ENCODE measurements around the gene THSD7A. TPM values are rescaled to one million over a fixed set of nuclear protein-coding genes. Genes with fewer than 3 reads are reported as not detected.

THSD7A gene
- total and polyA plus RNA-seq, 2 of the 8 experiments (the other 6 are each of a cell fraction or from before 2014, with no cell fraction given): 0.44 to 1.2 TPM

DNA sequence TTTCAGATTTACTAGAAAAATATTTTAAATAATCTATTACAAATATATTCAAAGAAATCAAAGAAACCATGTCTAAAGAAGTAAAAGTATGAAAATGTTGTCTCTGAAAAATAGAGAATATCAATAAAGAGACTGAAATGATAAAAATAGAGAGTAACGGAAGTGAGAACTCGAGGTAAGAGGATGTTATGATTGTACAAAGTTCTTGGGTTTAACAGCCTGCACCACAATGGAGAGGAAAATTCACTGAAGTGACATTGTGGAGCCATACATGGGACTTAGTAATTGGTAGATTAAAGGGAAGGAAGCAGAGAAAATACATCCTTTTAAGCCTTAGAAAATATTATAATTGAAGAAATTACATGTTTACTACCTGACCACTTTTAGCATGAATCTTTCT, 77.9 kb downstream of the THSD7A start:
- 83 to 100% methylated on average over 2 of the region's 2 CpGs for WGBS, 2 experiments (ENCODE audit: extremely low coverage in 1 of 2, insufficient coverage in 1 of 2, insufficient read length in 1 of 2, insufficient replicate concordance in 2 of 2, low coverage in 1 of 2, low lambda C conversion rate in 2 of 2, missing lambda C conversion rate in 1 of 2)
- Histone ChIP-seq H4K5ac (ENCODE audit: insufficient read length, low read depth, low read length) (no peak overlapping the region), H2AK5ac (ENCODE audit: low read depth, low read length) (no peak overlapping the region), H2BK120ac (replicated peaks; ENCODE audit: low read depth, low read length) (no peak overlapping the region), H3K36me3 (ENCODE audit: control insufficient read depth in 2 of 4, insufficient read depth in 4 of 4, low read length in 3 of 4) (no peaks in the 10 kb centered on the region), H3K14ac (ENCODE audit: insufficient read length) (no peak overlapping the region), H2BK5ac (ENCODE audit: low read depth, low read length) (no peak overlapping the region), H2BK15ac (ENCODE audit: low read length) (no peak overlapping the region), H3K23ac (ENCODE audit: insufficient read length) (no peak overlapping the region), H3K9ac (replicated peaks in 1 of 4; ENCODE audit: extremely low read depth in 1 of 4, low read depth in 3 of 4, low read length in 3 of 4) (no peak overlapping the region), H3K27ac (ENCODE audit: low read depth, low read length) (no peak overlapping the region), H3K4me3 (ENCODE audit: extremely low read depth in 1 of 4, insufficient read depth in 2 of 4, low read depth in 3 of 4, low read length in 4 of 4) (no peak overlapping the region), H3K4me2 (ENCODE audit: insufficient read depth in 1 of 2, low read depth in 2 of 2, low read length in 2 of 2) (no peak overlapping the region), H2AFZ (ENCODE audit: low read length) (no peak overlapping the region), H4K20me1 (replicated peaks in 1 of 2; ENCODE audit: control insufficient read depth in 1 of 2, insufficient read depth in 2 of 2, low read length in 2 of 2) (no peaks in the 10 kb centered on the region), H3K4ac (replicated peaks; ENCODE audit: insufficient read length, low read depth, low read length) (no peak overlapping the region), H3K4me1 (replicated peaks in 1 of 4; ENCODE audit: control insufficient read depth in 3 of 4, insufficient read depth in 4 of 4, low read length in 3 of 4) (no peaks in the 10 kb centered on the region; a peak in 1 of 7 replicates), H3K79me2 (ENCODE audit: control insufficient read depth in 1 of 2, insufficient read depth in 2 of 2, low read length in 2 of 2) (no peaks in the 10 kb centered on the region), H3K9me3 (ENCODE audit: insufficient read depth in 2 of 2, low read depth in 1 of 2, low read length in 1 of 2) (no peaks in the 10 kb centered on the region), H3K27me3 (replicated peaks in 1 of 4; ENCODE audit: control insufficient read depth in 3 of 4, extremely low read depth in 1 of 4, insufficient read depth in 3 of 4, low read length in 3 of 4) (no peaks in the 10 kb centered on the region), H3K18ac (ENCODE audit: extremely low read depth, low read length) (no peak overlapping the region), H3K56ac (replicated peaks; ENCODE audit: insufficient read length, low read depth, low read length) (no peak overlapping the region), H4K91ac (replicated peaks; ENCODE audit: insufficient read length, low read length) (no peak overlapping the region), H3K23me2 (ENCODE audit: low read depth, low read length) (no peaks in the 10 kb centered on the region; the same call in 1 of the 2 replicates), H3K79me1 (ENCODE audit: low read depth, low read length) (no peaks in the 10 kb centered on the region), H2BK20ac (ENCODE audit: low read length) (no peak overlapping the region), H4K8ac (ENCODE audit: extremely low read depth, insufficient read depth, low read length) (no peak overlapping the region), H2BK12ac (ENCODE audit: low read depth, low read length) (no peak overlapping the region)
- FAIRE-seq (no peak), DNase-seq (ENCODE audit: low read depth in 1 of 2, low spot score in 2 of 2) (no peak)
- ChIA-PET POLR2A (ENCODE audit: partially characterized antibody) (no interaction called here), CTCF (ENCODE audit: partially characterized antibody) (no interaction called here)
- TF ChIP-seq ATF3 (IDR thresholded peaks at IDR 0.05; ENCODE audit: insufficient read depth, low read depth, low read length): no peak
- TF ChIP-seq CREB1 (IDR thresholded peaks at IDR 0.05): no peak
- TF ChIP-seq EP300 (IDR thresholded peaks at IDR 0.05; ENCODE audit: borderline replicate concordance in 1 of 2, low read depth in 2 of 2, low read length in 2 of 2): no peak
- no peak for TF ChIP-seq SAP30 (IDR thresholded peaks at IDR 0.05; ENCODE audit: insufficient read depth, insufficient replicate concordance, low read length)
- TF ChIP-seq USF2 (IDR thresholded peaks at IDR 0.05; ENCODE audit: low read length): no peak
- TF ChIP-seq NRF1 (IDR thresholded peaks at IDR 0.05; ENCODE audit: low read depth, low read length): no peak
- no peak for TF ChIP-seq JUND (IDR thresholded peaks at IDR 0.05; ENCODE audit: low read length)
- no peak for TF ChIP-seq CBX5 (IDR thresholded peaks at IDR 0.05; ENCODE audit: low read depth, low read length)
- TF ChIP-seq HDAC2 (IDR thresholded peaks at IDR 0.05; ENCODE audit: borderline replicate concordance in 1 of 2, low read depth in 2 of 2, low read length in 2 of 2): no peak
- no peak for TF ChIP-seq E2F6 (IDR thresholded peaks at IDR 0.05)
- no peak for TF ChIP-seq SIRT6 (IDR thresholded peaks at IDR 0.05; ENCODE audit: low read length)
- no peak for TF ChIP-seq HDAC6 (IDR thresholded peaks at IDR 0.05; ENCODE audit: low read depth, low read length)

Measured in H1 (cell line).